Small intestine (tissue), 7 donors: ENCODE results near the gene ZGPAT. TPM values are rescaled to one million over a fixed set of nuclear protein-coding genes. Genes with fewer than 3 reads are reported as not detected.

Experiments
- DNase-seq, 2 donors: peaks; one replicate each; pipeline versions ENCODE4 v3.0.0 to v3.0.0-alpha.2; 2013
- FAIRE-seq: peaks from 2 replicates; lab custom pipeline; 2012; peaks lifted over from hg19 to GRCh38; lab: Jason Lieb, UNC
- H3K27ac ChIP-seq, 3 donors: one replicate each; pipeline ENCODE4 v1.5.1; 2013; ENCODE audit warnings: low read length in 2 of 3, mild to moderate bottlenecking in 2 of 3, control low read depth in 1 of 3, inconsistent platforms in 1 of 3, low read depth in 1 of 3, moderate library complexity in 1 of 3
- H3K27me3 ChIP-seq, 3 donors: one replicate each; pipeline ENCODE4 v1.6.1; 2013; ENCODE audit warnings: low read length in 3 of 3, inconsistent platforms in 1 of 3; ENCODE audit not compliant: control insufficient read depth in 3 of 3, insufficient read depth in 3 of 3
- H3K36me3 ChIP-seq, 3 donors: one replicate each; pipeline ENCODE4 v1.6.1; 2013; ENCODE audit warnings: low read length in 3 of 3, inconsistent platforms in 1 of 3, low read depth in 1 of 3, mild to moderate bottlenecking in 1 of 3, moderate library complexity in 1 of 3; ENCODE audit not compliant: control insufficient read depth in 3 of 3, insufficient read depth in 2 of 3
- H3K4me1 ChIP-seq, 3 donors: one replicate each; pipeline ENCODE4 v1.6.1; 2013; ENCODE audit warnings: low read length in 2 of 3, inconsistent platforms in 1 of 3, low read depth in 1 of 3, mild to moderate bottlenecking in 1 of 3, moderate library complexity in 1 of 3; ENCODE audit not compliant: control insufficient read depth in 3 of 3, insufficient read depth in 2 of 3
- H3K4me3 ChIP-seq, 3 donors: one replicate each; pipeline ENCODE4 v1.5.1; 2013; ENCODE audit warnings: low read length in 3 of 3, control low read depth in 1 of 3, inconsistent platforms in 1 of 3, low read depth in 1 of 3, mild to moderate bottlenecking in 1 of 3, moderate library complexity in 1 of 3
- H3K9me3 ChIP-seq, 2 donors: one replicate each; pipeline ENCODE4 v1.6.1; 2013; ENCODE audit warnings: low read depth in 1 of 2, low read length in 1 of 2; ENCODE audit not compliant: control insufficient read depth in 2 of 2, insufficient read depth in 1 of 2
- WGBS, 3 donors: extraction: QIAGEN DNeasy Blood & Tissue Kit; methylation state at CpG; one replicate each; pipeline ENCODE4 v1.1.7; 2013; 5-methylcytosine and 5-hydroxymethylcytosine counted together
- polyA plus RNA-seq, 4 donors: library from polyadenylated mRNA; stranded (reverse) in 3 of 4; unstranded in 1 of 4; fragments of 200-250 nt in 3 of 4; fragments of 120-200 nt in 1 of 4; gene quantifications; one replicate each; pipeline versions ENCODE4 v1.2.1 to v1.2.3, GENCODE V29; 2013
- donor health status: healthy with polysubstance abuse.
- donor health status: control.
- donor health status: control.
- donor health status: Bipolar disorder and iron deficiency.
- donor health status: healthy.

The ZGPAT gene
- polyA plus RNA-seq, 4 donors: 20.5 to 39.8 (median 30.6) TPM

- Histone ChIP-seq H3K9me3 (no peaks in the 10 kb centered on the region), H3K27me3 (no peaks in the 10 kb centered on the region), H3K4me1 (peaks cover 0 to 11% (median 0%) of the 10 kb centered on the region in 3 donors), H3K36me3 (peaks cover 4 to 67% (median 16%) of the 10 kb centered on the region in 3 donors), H3K27ac (no peak overlapping the region), H3K4me3 (no peak overlapping the region)
- 89 to 92% (median 90%) methylated on average over 12 to 15 of the region's 15 CpGs for WGBS, 3 donors
- no peak for FAIRE-seq
- no peak for DNase-seq
Observed at GRCh38 chr20:63703471-63703975, 4.3 kb upstream of the ZGPAT start.

DNA sequence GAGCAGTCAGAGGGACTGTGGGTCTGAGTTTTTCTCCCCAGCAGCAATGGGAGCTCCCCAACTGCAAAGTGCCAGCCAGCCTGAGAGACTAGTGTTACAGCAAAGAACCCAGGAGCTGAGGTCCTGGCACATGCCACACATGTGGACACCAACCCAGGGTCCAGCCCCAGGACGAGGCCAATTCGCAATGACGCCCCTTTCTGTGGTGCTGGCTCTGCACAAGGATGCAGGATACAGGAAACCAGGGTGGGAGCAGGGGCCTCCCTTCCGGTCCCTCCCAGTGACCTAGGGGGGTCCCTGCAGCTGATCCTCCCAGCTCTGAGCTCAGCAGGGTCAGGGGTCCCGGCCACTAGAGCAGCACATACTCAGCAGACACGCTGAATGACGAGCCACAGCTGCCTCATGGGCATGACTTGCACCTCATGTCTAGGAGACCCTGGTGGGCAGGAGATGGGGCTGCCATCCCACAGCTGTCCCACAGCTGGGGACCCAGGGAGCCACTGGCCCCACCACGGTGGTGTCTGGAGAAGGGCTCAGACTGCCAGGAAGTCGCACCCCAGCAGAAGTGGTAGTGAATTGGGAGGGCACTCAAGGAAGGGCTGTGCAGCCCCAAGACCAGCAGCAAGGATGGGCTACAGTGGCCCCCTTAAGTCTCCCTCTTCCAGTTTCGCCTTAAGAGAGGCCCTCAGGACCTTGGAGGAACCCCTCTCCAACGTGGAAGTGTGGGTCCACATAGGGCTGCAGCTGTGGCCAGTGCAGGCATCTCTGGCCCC, 3.7 kb upstream of the ZGPAT start:
- Histone ChIP-seq H3K9me3 (no peaks in the 10 kb centered on the region), H3K27me3 (no peaks in the 10 kb centered on the region), H3K4me1 (peaks cover 4 to 15% (median 6%) of the 10 kb centered on the region in 3 donors), H3K4me3 (no peak overlapping the region), H3K27ac (no peak overlapping the region), H3K36me3 (peaks cover 4 to 70% (median 16%) of the 10 kb centered on the region in 3 donors)
- 88 to 92% (median 88%) methylated on average over 11 of the region's 11 CpGs for WGBS, 3 donors
- no peak for FAIRE-seq
- no peak for DNase-seq

DNA sequence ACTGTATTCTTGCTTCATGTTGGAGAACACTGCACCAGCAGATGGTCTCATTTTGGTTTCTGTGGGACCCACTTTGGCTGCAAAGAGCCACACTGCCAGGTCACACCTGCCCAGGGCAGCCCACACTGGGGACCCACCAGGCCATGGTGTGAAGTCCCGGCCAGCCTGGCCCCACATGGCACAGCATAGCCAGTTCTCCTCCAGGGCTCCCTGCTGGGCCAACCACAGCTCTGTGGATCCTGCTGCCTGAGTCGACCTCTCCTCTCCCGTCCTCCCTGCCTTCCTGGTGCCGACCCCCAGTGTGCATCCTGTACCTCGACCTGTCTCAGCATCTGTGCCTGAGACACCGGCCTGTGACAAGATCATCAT, 3.1 kb upstream of the ZGPAT start:
- peaks cover 4 to 16% (median 6%) of the 10 kb centered on the region in 3 donors for H3K4me1 ChIP-seq
- 83 to 93% (median 85%) methylated on average over 6 of the region's 6 CpGs for whole genome bisulfite sequencing, 3 donors
- no peaks in the 10 kb centered on the region for H3K27me3 ChIP-seq
- no peaks in the 10 kb centered on the region for H3K9me3 ChIP-seq
- H3K4me3 ChIP-seq: no peak overlapping the region
- FAIRE-seq: no peak
- DNase-seq: no peak
- H3K36me3 ChIP-seq: peaks cover 4 to 70% (median 16%) of the 10 kb centered on the region in 3 donors
- H3K27ac ChIP-seq: no peak overlapping the region

GRCh38 chr20:63705232-63706026, 2.4 kb upstream of the ZGPAT start:
- FAIRE-seq (no peak), DNase-seq (no peak)
- WGBS, 3 donors: 88 to 90% (median 89%) methylated on average over 8 of the region's 8 CpGs

GRCh38 chr20:63706027-63706695, 1.7 kb upstream of the ZGPAT start:
- Histone ChIP-seq H3K4me1 (peaks cover 4 to 16% (median 6%) of the 10 kb centered on the region in 3 donors), H3K4me3 (peak overlapping the region in 2 of 3 donors; percentile 73 to 92), H3K9me3 (no peaks in the 10 kb centered on the region), H3K27ac (peak overlapping the region in 2 of 3 donors; percentile 82 to 92), H3K27me3 (no peaks in the 10 kb centered on the region), H3K36me3 (peaks cover 4 to 65% (median 16%) of the 10 kb centered on the region in 3 donors)
- no peak for FAIRE-seq
- WGBS, 3 donors: 45 to 68% (median 60%) methylated on average over 12 of the region's 12 CpGs
- DNase-seq: peak in 1 of 2 donors; percentile 78

More at GRCh38 chr20:63705232-63706026, 2.4 kb upstream of the ZGPAT start:
- H3K27ac ChIP-seq: no peak overlapping the region
- no peak overlapping the region for H3K4me3 ChIP-seq
- H3K36me3 ChIP-seq: peaks cover 4 to 68% (median 16%) of the 10 kb centered on the region in 3 donors
- peaks cover 4 to 16% (median 6%) of the 10 kb centered on the region in 3 donors for H3K4me1 ChIP-seq
- no peaks in the 10 kb centered on the region for H3K27me3 ChIP-seq
- H3K9me3 ChIP-seq: no peaks in the 10 kb centered on the region

DNA sequence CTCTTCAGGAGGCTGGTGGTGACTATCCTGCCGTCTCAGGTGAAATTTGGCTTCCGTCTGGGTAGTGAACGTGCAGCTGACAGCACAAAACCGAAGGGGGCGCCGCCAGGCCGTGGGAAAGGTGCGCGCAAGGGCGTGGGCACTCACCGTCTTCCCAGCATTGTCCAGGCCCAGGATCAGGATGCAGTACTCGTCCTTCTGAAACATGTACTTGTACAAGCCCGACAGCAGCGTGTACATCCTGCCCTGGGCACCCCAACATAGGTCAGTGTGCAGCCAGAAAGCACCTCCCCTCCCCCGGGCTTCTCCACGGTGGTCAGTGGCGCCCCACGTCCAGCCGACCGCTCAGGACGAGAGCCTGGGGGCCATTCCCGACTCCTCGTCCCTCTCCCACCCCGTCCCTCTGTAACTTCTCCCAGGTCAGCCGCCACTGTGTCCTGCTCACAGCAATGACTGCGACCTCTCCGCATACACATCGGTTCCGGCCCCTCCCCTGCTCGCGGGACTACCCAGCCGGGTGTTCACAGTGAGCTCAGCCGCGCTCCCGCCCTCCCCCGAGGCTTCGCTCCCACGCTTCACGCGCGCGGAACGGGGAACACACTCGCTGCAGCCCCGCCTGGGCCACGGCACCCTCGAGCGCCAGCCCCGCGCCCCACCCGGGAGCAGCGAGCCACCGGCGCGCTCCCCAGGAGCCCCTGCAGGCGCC, 834 bp upstream of the ZGPAT start:
- no peaks in the 10 kb centered on the region for H3K27me3 ChIP-seq
- FAIRE-seq: no peak
- H3K36me3 ChIP-seq: peaks cover 4 to 65% (median 16%) of the 10 kb centered on the region in 3 donors
- H3K4me3 ChIP-seq: peak overlapping the region; percentile 73 to 92 (median 90)
- peaks cover 4 to 16% (median 6%) of the 10 kb centered on the region in 3 donors for H3K4me1 ChIP-seq
- H3K9me3 ChIP-seq: no peaks in the 10 kb centered on the region
- peak; percentile 47 to 66 for DNase-seq
- H3K27ac ChIP-seq: peak overlapping the region; percentile 66 to 92 (median 82)
- 0 to 2% (median 1%) methylated on average over 50 to 56 of the region's 56 CpGs for WGBS, 3 donors

DNA sequence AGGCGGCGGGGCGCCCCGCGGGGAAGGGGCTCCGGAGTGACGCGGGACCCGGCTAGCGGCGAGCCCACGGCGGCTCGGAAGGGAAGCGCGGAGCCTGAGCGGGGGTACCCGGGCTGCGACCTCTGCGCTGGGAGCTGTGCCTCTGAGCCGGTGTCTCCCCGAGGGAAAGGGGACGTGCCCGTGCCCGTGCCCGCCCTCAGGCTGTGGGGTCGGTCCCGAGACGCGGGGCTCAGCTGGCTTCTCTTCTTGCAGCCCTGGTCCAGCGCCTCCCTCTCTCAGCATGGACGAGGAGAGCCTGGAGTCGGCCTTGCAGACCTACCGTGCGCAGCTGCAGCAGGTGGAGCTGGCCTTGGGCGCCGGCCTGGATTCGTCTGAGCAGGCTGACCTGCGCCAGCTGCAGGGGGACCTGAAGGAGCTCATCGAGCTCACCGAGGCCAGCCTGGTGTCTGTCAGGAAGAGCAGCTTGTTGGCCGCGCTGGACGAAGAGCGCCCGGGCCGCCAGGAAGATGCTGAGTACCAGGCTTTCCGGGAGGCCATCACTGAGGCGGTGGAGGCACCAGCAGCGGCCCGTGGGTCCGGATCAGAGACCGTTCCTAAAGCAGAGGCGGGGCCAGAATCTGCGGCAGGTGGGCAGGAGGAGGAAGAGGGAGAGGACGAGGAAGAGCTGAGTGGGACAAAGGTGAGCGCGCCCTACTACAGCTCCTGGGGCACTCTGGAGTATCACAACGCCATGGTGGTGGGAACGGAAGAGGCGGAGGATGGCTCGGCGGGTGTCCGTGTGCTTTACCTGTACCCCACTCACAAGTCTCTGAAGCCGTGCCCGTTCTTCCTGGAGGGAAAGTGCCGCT, 686 bp downstream of the ZGPAT start:
- FAIRE-seq (no peak), DNase-seq (peak in 1 of 2 donors; percentile 50)
- 21 to 28% (median 26%) methylated on average over 43 to 67 of the region's 67 CpGs for WGBS, 3 donors
- Histone ChIP-seq H3K9me3 (no peaks in the 10 kb centered on the region), H3K27me3 (no peaks in the 10 kb centered on the region), H3K4me3 (peak overlapping the region; percentile 73 to 92 (median 90)), H3K36me3 (peaks cover 4 to 65% (median 16%) of the 10 kb centered on the region in 3 donors), H3K27ac (peak overlapping the region in 2 of 3 donors; percentile 66 to 92), H3K4me1 (peaks cover 4 to 16% (median 6%) of the 10 kb centered on the region in 3 donors)
